Measurements from ENCODE around the gene TUBGCP2. TPM values are rescaled to one million over a fixed set of nuclear protein-coding genes. Genes with fewer than 3 reads are reported as not detected.
A peak's percentile ranks its signal among the peaks of the same experiment; 100 is the strongest.

Gene TUBGCP2
- total RNA-seq, 1 experiment from 2014 or later, result 93.7 TPM

GRCh38 chr10:133306941-133307379 is 1.7 kb downstream of the TUBGCP2 start:
- TF ChIP-seq SIN3A (IDR thresholded peaks at IDR 0.05; ENCODE audit: borderline replicate concordance, insufficient read depth, low read depth, low read length) (no peak), REST (IDR thresholded peaks at IDR 0.05; ENCODE audit: insufficient read depth in 1 of 2, low read depth in 2 of 2, low read length in 1 of 2) (no peak), TCF7L2 (IDR thresholded peaks at IDR 0.05; ENCODE audit: low read depth, low read length) (no peak), POLR2AphosphoS5 (IDR thresholded peaks at IDR 0.05; ENCODE audit: low read depth, low read length) (no peak)
- TF ChIP-seq, protein P1, sequence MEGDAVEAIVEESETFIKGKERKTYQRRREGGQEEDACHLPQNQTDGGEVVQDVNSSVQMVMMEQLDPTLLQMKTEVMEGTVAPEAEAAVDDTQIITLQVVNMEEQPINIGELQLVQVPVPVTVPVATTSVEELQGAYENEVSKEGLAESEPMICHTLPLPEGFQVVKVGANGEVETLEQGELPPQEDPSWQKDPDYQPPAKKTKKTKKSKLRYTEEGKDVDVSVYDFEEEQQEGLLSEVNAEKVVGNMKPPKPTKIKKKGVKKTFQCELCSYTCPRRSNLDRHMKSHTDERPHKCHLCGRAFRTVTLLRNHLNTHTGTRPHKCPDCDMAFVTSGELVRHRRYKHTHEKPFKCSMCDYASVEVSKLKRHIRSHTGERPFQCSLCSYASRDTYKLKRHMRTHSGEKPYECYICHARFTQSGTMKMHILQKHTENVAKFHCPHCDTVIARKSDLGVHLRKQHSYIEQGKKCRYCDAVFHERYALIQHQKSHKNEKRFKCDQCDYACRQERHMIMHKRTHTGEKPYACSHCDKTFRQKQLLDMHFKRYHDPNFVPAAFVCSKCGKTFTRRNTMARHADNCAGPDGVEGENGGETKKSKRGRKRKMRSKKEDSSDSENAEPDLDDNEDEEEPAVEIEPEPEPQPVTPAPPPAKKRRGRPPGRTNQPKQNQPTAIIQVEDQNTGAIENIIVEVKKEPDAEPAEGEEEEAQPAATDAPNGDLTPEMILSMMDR (IDR thresholded peaks at IDR 0.05), result no peak
- no peak for DNase-seq (ENCODE audit: low read depth, low spot score)
- H3K36me3 ChIP-seq (ENCODE audit: control insufficient read depth, insufficient read depth, low read length), result peaks cover 4% of the 10 kb centered on the region; the same call in 1 of the 2 replicates
- no peak for ATAC-seq
- H3K4me3 ChIP-seq (ENCODE audit: low read depth in 2 of 2, low read length in 2 of 2), result peak overlapping the region in 1 of 2 experiments; percentile 90; a peak in 1 of 4 replicates
- intact Hi-C loops (cut with micrococcal nuclease; ENCODE audit: unreplicated experiment) (no loop called here), in situ Hi-C loops (cut with HindIII; ENCODE audit: low pct_unique_long_range_greater_than_20kb, low sequenced_read_pairs) (no loop called here)
- no peak overlapping the region for H3K27ac ChIP-seq (ENCODE audit: low read length)
- peaks cover 13% of the 10 kb centered on the region; the same call in 1 of the 2 replicates for H3K4me1 ChIP-seq (ENCODE audit: control insufficient read depth, insufficient read depth, low read length)
- BruUV-seq (replicated peaks), result no TSS peak
- H3K27me3 ChIP-seq (ENCODE audit: control insufficient read depth, insufficient read depth, low read length), result no peaks in the 10 kb centered on the region
- POLR2A ChIA-PET, result no interaction called here
- no peaks in the 10 kb centered on the region for H3K9me3 ChIP-seq (ENCODE audit: control insufficient read depth, insufficient read depth, low read depth, low read length)
- CTCF ChIA-PET, result no interaction called here

DNA sequence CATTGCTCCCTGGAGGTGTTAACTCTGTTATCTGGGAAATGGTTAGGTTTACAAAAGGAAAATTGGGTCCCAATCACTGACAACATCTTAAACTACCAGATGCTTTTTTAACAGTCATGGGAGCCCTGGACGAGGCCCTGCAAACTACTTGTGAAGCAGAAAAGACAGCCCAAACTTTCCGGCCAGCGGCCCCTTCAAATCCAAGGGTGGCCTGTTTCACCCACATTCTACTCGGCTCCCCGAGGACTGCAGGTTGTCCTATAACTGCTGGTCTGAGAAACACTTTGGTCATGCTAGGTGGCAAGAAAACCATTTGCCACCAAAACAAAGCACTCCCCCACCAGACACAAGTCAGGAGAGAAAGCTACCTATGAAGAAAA is 2.6 kb downstream of the TUBGCP2 start:
- H3K4me1 ChIP-seq (ENCODE audit: control insufficient read depth, insufficient read depth, low read length), result peaks cover 13% of the 10 kb centered on the region; the same call in 1 of the 2 replicates
- H3K9me3 ChIP-seq (ENCODE audit: control insufficient read depth, insufficient read depth, low read depth, low read length), result no peaks in the 10 kb centered on the region
- H3K27me3 ChIP-seq (ENCODE audit: control insufficient read depth, insufficient read depth, low read length), result no peaks in the 10 kb centered on the region
- peaks cover 4% of the 10 kb centered on the region; the same call in 1 of the 2 replicates for H3K36me3 ChIP-seq (ENCODE audit: control insufficient read depth, insufficient read depth, low read length)
- intact Hi-C loops (cut with micrococcal nuclease; ENCODE audit: unreplicated experiment), result no loop called here
- CTCF ChIA-PET, result no interaction called here
- no peak for ATAC-seq
- no peak overlapping the region for H3K27ac ChIP-seq (ENCODE audit: low read length)
- in situ Hi-C loops (cut with HindIII; ENCODE audit: low pct_unique_long_range_greater_than_20kb, low sequenced_read_pairs), result no loop called here
- no peak overlapping the region for H3K4me3 ChIP-seq (ENCODE audit: low read depth in 2 of 2, low read length in 2 of 2)
- POLR2A ChIA-PET, result no interaction called here
- TF ChIP-seq POLR2AphosphoS5 (IDR thresholded peaks at IDR 0.05; ENCODE audit: low read depth, low read length) (no peak), SIN3A (IDR thresholded peaks at IDR 0.05; ENCODE audit: borderline replicate concordance, insufficient read depth, low read depth, low read length) (no peak), TCF7L2 (IDR thresholded peaks at IDR 0.05; ENCODE audit: low read depth, low read length) (no peak), REST (IDR thresholded peaks at IDR 0.05; ENCODE audit: insufficient read depth in 1 of 2, low read depth in 2 of 2, low read length in 1 of 2) (no peak)
- TF ChIP-seq, protein P1 (IDR thresholded peaks at IDR 0.05), result no peak
- no peak for DNase-seq (ENCODE audit: low read depth, low spot score)
- BruUV-seq (replicated peaks), result no TSS peak
